Cardiac fibroblast (primary cell): ENCODE data around the gene CDYL.
"Not testable (repeated sequence)": the region's sequence is repeated elsewhere in the genome, so short reads cannot be mapped to it uniquely, and the experiment has no call there.

Experiments used
- DNase-seq, 2 donors: peaks; one replicate each; pipeline versions ENCODE4 v3.0.0 to v3.0.0-alpha.2; 2010; ENCODE audit warnings: low read depth in 2 of 2
- H3K4me3 ChIP-seq, 2 donors: replicated peaks in 1 of 2; 1 replicate in 1 of 2; 2 replicates in 1 of 2; pipeline ENCODE4 v1.5.1; 2011; ENCODE audit warnings: low read depth in 2 of 2, low read length in 2 of 2, mild to moderate bottlenecking in 2 of 2, moderate library complexity in 1 of 2
- TF ChIP-seq, protein P1 (sequence below): IDR thresholded peaks from one replicate; pipeline ENCODE4 v1.5.1; 2011; ENCODE audit warnings: low read depth, mild to moderate bottlenecking, low read length, inconsistent platforms

Gene CDYL

GRCh38 chr6:4864519-4864918 is 88.3 kb downstream of the CDYL start:
- no peak for DNase-seq
- TF ChIP-seq, protein P1, sequence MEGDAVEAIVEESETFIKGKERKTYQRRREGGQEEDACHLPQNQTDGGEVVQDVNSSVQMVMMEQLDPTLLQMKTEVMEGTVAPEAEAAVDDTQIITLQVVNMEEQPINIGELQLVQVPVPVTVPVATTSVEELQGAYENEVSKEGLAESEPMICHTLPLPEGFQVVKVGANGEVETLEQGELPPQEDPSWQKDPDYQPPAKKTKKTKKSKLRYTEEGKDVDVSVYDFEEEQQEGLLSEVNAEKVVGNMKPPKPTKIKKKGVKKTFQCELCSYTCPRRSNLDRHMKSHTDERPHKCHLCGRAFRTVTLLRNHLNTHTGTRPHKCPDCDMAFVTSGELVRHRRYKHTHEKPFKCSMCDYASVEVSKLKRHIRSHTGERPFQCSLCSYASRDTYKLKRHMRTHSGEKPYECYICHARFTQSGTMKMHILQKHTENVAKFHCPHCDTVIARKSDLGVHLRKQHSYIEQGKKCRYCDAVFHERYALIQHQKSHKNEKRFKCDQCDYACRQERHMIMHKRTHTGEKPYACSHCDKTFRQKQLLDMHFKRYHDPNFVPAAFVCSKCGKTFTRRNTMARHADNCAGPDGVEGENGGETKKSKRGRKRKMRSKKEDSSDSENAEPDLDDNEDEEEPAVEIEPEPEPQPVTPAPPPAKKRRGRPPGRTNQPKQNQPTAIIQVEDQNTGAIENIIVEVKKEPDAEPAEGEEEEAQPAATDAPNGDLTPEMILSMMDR, result no peak
- no peak overlapping the region for H3K4me3 ChIP-seq

DNA sequence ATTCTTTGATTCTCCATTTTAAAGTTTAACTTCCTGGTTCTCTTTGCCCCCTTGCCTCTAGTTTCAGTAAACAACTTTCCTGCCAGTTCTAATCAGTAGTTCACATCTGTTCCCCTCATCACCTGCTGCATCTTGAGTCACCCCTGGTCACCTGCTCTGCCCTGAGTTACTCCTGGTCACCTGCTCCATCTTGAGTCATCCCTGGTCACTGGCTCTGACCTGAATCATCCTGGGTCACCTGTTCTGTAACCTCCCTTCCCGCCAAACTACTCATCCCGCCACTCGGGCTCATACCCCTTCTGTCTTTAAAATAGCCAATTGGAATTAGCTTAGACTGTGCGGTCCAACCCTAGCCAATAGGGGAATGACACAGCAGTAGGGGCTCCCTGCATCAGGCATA is 88.8 kb downstream of the CDYL start:
- not testable (repeated sequence) for DNase-seq, H3K4me3 ChIP-seq

- no peak overlapping the region for H3K4me3 ChIP-seq
- peak in 1 of 2 donors; percentile 27 for DNase-seq
- TF ChIP-seq, protein P1, result no peak
Measured at GRCh38 chr6:4870821-4871494, 94.8 kb downstream of the CDYL start.

DNA sequence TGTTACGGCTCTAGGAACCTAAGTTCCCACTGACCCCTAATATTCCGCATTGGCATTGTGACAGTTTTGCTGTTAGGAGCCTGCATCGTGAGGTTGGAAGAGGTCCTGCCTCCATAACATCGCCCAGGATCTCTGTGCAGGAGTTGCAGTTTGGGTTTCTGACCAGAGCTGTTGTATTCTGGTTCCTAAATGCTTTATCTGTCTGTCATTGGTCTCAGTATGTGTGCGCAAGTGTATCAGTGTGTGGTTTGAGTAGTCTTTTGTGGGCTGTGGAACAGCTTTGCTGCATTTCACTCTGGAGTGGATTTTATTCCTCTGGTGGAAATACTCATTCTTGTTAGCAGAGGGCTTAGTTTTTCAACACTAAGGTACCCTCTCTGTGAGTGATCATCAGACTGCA is 95.6 kb downstream of the CDYL start:
- H3K4me3 ChIP-seq, result no peak overlapping the region

DNA sequence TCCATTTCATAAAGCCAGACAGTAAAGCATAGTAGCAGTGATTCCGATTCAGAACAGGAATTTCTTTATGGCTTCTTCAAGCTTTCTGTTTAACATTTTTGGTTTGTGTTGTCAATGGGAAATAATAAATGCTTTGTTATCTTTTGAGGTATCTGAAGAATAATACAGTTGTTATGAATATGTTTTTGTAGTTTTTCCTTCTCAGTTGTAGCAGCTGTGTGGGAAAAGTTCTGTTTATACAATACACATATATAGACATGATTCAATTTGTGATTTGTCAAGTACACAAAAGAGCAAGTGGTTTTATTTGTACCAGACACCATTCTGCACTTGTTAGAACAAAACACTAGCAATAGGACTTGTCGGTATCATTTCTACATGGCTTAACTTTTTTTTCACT is 96.6 kb downstream of the CDYL start:
- DNase-seq, result no peak
- no peak overlapping the region for H3K4me3 ChIP-seq
- TF ChIP-seq, protein P1, result no peak

More for the DNA sequence above, 95.6 kb downstream of the CDYL start:
- DNase-seq, result no peak
- TF ChIP-seq, protein P1, result no peak

DNA sequence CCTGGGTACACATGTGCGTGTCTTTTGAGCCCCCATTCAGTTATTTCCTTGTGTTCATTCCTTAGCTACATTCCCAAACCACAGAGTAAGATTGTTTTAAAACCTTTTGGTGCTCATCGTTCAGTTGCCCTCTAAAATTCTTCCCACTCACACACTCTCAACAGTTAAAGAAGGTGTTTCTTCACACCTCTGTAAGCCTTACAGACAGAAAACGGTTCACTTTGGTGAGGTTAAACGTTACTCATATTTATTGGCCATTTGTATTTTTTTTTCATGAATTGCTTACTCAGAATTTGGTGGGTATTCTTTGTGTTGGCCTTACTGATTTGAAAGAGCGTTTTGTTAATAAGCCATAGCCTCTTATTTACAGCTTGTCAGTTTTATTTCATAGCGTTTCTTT is 97.7 kb downstream of the CDYL start:
- no peak for DNase-seq
- no peak overlapping the region for H3K4me3 ChIP-seq
- TF ChIP-seq, protein P1, result no peak

DNA sequence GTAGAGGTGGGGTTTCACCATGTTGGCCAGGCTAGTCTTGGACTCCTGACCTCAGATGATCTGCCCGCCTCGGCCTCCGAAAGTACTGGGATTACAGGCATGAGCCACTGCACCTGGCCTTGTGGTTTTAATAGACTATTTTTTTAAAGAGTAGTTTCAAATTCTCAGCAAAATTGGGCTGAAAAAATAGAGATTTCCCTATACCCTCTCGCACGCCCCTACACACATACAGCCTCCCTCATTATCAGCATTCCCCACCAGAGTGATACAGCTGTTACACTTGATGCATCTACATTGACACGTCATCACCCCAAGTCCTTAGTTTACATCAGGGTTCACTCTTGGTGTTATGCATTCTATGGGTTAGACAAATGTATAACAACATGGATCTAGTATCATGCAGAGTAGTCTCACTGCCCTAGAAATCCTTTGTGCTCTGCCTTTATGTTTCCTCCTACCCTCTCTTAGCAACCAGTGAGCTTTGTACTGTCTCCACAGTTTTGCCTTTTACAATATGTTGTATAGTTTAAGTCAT is 103.6 kb downstream of the CDYL start:
- TF ChIP-seq, protein P1, result no peak
- no peak overlapping the region for H3K4me3 ChIP-seq
- no peak for DNase-seq
